K562 (cell line): ENCODE measurements around the gene CROCC2.

Source experiments
- EZH2 ChIP-seq: IDR thresholded peaks from 2 replicates; pipeline ENCODE4 v1.6.1; 2012; ENCODE audit warnings: low read depth, mild to moderate bottlenecking, inconsistent platforms, low read length, borderline replicate concordance
- HDAC2 ChIP-seq: fragments of 450-650 bp; IDR thresholded peaks from 2 replicates; pipeline ENCODE4 v1.6.1; 2016; ENCODE audit warnings: mild to moderate bottlenecking
- MAFK ChIP-seq: IDR thresholded peaks from 2 replicates; pipeline ENCODE4 v1.6.1; 2011; ENCODE audit warnings: low read length, improper control_type of control experiment
- PHB ChIP-seq: fragments of 250-450 bp; sonication (Bioruptor Pico); IDR thresholded peaks from 2 replicates; pipeline ENCODE4 v1.5.0; 2021
- POLR2A ChIP-seq: fragments of 450-650 bp; conservative IDR thresholded peaks from 2 replicates; pipeline ENCODE4 v1.6.1; 2016
- SMARCB1 ChIP-seq: IDR thresholded peaks from 2 replicates; pipeline ENCODE4 v1.6.1; 2011; ENCODE audit warnings: improper control_type of control experiment, low read depth; ENCODE audit not compliant: insufficient read length
- TRIM25 ChIP-seq: fragments of 450-650 bp; IDR thresholded peaks from 2 replicates; pipeline ENCODE4 v1.7.0; 2016; ENCODE audit warnings: borderline replicate concordance
- ZBTB1 ChIP-seq: sonication (generic); formaldehyde crosslinking; IDR thresholded peaks from 2 replicates; pipeline ENCODE4 v1.8.1; 2023; ENCODE audit warnings: missing genetic modification reagents, low read depth, mild to moderate bottlenecking, borderline replicate concordance
- ZC3H11A ChIP-seq: IDR thresholded peaks from 2 replicates; pipeline ENCODE4 v1.6.1; 2012; ENCODE audit warnings: low read depth, low read length, improper control_type of control experiment

- TF ChIP-seq HDAC2 = no peak
- TF ChIP-seq EZH2 = no peak
- no peak for TF ChIP-seq ZC3H11A
- no peak for TF ChIP-seq MAFK
- no peak for TF ChIP-seq POLR2A
- no peak for TF ChIP-seq TRIM25
- no peak for TF ChIP-seq ZBTB1 (CRISPR knock-in tag)
- no peak for TF ChIP-seq PHB (CRISPR knock-in tag)
- TF ChIP-seq SMARCB1 = no peak
These were observed 127.3 kb downstream of the CROCC2 start for GRCh38 chr2:241033336-241033987.
